Mononuclear cell (primary cell): ENCODE measurements around the gene RAB4B. TPM values are rescaled to one million over a fixed set of nuclear protein-coding genes. Genes with fewer than 3 reads are reported as not detected.
A peak's percentile ranks its signal among the peaks of the same experiment; 100 is the strongest.
"Not testable (repeated sequence)": the region's sequence is repeated elsewhere in the genome, so short reads cannot be mapped to it uniquely, and the experiment has no call there.

ENCODE experiments used
- H3K27me3 ChIP-seq: 2 replicates; pipeline ENCODE4 v1.6.0; 2011; ENCODE audit warnings: low read length, control low read depth; ENCODE audit not compliant: insufficient read depth
- H3K4me1 ChIP-seq: 2 replicates; pipeline ENCODE4 v1.5.1; 2011; ENCODE audit warnings: mild to moderate bottlenecking, low read length, control low read depth; ENCODE audit not compliant: insufficient read depth
- H3K4me3 ChIP-seq: 2 replicates; pipeline ENCODE4 v1.5.1; 2011; ENCODE audit warnings: mild to moderate bottlenecking, low read length, moderate library complexity
- H3K9me3 ChIP-seq: 2 replicates; pipeline ENCODE4 v1.5.1; 2011; ENCODE audit warnings: low read depth, mild to moderate bottlenecking, control low read depth, low read length
- total RNA-seq: library from RNA; depleted of rRNA; stranded (reverse); fragments of >200 nt; gene quantifications from one replicate; pipeline ENCODE4 v1.2.3, GENCODE V29; 2012

Gene RAB4B
- total RNA-seq, 1 donor = 9.6 TPM

DNA sequence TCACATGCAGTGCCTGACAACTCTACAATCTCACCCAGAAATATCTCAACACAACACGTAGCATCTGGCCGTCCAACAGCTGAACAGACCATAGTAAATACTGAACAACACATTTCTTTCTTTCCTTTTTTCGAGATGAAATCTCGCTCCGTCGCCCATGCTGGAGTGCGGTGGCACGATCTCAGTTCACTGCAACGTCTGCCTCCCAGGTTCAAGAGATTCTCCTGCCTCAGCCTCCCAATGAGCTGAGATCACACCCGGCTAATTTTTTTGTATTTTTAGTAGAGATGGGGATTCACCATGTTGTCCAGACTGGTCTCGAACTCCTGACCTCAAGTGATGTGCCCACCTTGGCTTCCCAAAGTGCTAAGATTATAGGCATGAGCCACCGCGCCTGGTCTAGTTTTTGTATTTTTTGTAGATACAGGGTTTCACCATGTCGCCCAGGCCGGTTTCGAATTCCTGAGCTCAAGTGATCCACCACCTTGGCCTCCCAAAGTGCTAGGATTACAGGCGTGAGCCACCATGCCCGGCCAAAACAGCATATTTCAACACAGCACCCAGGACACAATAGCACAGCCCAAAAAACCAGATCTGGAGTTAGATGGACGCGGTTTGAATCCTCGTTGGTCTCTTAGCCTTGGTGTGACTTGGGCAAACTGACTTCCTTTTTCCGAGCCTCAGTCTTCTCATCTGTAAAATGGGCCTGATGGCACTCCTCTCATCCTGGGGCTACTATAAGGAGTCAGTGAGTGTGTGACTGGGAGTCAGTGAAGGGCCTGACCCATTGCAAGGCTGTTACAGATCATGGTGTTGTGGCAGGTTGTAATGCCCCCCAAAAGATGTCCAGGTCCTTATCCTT, 49.6 kb downstream of the RAB4B start:
- no peak overlapping the region for H3K4me3 ChIP-seq
- peaks cover 41% of the 10 kb centered on the region for H3K4me1 ChIP-seq

DNA sequence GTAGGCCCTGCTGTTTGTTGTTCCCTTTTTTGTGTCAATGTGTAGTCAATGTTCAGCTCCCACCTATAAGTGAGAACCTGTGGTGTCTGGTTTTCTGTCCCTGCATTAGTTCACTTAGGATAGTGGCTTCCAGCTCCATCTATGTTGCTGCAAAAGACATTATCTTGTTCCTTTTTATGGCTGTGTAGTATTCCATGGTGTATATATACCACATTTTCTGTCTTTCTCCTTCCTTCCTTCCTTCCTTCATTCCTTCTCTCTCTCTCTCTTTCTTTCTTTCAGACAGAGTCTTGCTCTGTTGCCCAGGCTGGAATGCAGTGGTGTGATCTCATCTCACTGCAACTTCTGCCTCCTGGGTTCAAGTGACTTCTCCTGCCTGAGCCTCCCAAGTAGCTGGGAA, 51.2 kb downstream of the RAB4B start:
- H3K4me1 ChIP-seq = peaks cover 31% of the 10 kb centered on the region
- no peak overlapping the region for H3K4me3 ChIP-seq
- H3K9me3 ChIP-seq = no peaks in the 10 kb centered on the region
- no peaks in the 10 kb centered on the region for H3K27me3 ChIP-seq

More for the DNA sequence above, 49.6 kb downstream of the RAB4B start:
- Histone ChIP-seq H3K9me3 (no peaks in the 10 kb centered on the region), H3K27me3 (no peaks in the 10 kb centered on the region)

DNA sequence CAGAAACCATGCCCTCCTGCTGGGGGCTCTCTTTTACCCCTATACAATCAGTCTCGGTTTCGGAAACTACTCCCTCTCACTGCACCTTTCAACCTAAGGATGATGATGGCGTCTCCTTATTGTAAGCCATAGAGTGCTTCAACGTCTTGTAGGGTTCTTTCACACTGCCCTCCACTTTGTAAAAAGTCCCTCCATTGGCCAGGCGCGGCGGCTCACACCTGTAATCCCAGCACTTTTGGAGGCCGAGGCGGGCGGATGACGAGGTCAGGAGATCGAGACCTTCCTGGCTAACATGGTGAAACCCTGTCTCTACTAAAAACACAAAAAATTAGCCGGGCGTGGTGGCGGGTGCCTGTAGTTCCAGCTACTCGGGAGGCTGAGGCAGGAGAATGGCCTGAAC, 52.7 kb downstream of the RAB4B start:
- H3K27me3 ChIP-seq, H3K9me3 ChIP-seq, H3K4me3 ChIP-seq: not testable (repeated sequence)
- H3K4me1 ChIP-seq = peaks cover 29% of the 10 kb centered on the region

DNA sequence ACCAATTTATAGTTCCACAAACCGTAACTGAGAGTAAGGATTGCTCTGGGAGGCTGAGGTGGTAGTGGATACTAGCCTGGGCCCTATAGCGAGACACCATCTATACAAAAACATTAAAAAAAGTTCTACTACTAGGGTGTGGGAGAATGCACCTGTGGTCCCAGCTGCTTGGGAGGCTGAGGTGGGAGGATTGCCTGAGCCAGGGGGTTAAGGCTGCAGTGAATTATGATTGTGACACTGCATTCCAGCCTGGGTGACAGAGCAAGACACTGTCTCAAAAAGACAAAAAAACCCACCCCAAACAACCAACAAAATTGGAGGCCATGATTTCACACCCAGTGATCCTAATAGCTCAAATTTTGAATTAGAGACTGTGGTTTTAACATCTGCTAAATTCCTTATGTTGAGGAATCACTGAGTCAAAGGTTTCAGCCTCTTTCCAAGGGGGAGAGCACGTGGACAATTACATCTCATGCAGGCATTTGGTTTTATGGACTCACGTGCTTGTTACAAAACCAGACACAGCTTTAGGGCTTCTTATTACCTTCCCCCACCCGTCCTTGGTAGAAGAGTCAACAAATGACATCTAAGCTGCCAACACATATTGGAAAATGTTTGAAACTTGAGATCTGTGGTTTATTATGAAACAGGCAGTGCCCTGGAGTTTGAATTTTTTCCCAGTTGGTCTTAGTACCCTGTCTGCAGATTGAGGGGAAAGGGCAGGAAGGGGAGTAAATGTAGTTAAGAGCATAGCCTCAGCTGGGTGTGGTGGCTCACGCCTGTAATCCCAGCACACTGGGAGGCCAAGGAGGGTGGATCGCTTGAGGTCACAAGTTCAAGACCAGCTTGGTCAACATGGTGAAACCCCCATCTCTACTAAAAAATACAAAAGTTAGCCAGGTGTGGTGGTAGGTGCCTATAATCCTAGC, 53.7 kb downstream of the RAB4B start:
- H3K4me1 ChIP-seq = peaks cover 23% of the 10 kb centered on the region

DNA sequence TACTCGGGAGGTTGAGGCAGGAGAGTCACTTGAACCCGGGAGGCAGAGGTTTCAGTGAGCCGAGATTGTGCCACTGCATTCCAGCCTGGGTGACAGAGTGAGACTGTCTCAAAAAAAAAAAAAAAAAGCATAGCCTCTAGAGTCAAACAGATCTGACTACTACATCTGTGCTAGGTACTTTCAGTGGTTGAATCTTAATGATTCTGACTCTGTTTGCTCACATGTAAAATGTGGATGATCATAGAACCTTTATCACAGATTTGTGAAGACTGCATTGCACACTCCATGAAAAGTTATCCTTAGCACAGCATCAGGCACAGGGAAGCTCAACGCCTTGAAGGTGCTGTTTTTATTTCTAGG, 54.4 kb downstream of the RAB4B start:
- H3K4me1 ChIP-seq = peaks cover 18% of the 10 kb centered on the region
- not testable (repeated sequence) for H3K4me3 ChIP-seq, H3K27me3 ChIP-seq

More for the DNA sequence above, 53.7 kb downstream of the RAB4B start:
- no peak overlapping the region for H3K4me3 ChIP-seq
- H3K27me3 ChIP-seq = no peaks in the 10 kb centered on the region
- H3K9me3 ChIP-seq = no peaks in the 10 kb centered on the region

DNA sequence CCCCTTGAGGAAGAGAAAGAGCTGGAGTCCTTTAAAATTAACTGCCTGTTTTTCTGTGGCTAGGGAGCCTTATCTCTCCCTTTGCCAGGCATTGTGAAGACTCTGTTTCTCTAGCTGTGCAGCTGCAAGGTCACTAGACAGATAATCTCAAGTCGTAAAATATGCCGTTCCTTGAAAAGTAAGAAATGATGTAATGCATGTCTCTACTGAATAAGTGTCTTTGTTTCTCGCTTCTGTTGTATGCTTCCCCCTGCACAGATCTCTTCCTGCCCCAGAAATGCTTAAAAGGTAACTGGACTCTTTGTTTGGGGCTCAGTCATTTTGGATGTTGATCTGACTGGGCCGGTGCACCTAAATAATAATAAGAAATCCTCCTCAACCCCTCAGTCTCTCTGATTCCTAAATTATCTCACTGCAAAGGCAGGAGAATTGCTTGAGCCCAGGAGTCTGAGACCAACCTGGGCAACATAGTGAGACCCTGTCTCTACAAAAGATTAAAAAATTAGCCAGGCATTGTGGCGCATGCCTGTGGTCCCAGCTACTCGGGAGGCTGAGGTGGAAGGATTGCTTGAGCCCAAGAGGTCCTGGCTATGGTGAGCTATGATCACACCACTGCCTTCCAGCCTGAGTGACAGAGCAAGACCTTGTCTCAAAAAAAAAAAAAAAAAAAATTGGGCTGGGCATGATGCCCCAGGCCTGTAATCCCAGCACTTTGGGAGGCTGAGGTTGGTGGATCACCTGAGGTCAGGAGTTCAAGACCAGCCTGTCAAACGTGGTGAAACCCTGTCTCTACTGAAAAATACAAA, 55.9 kb downstream of the RAB4B start:
- not testable (repeated sequence) for H3K9me3 ChIP-seq, H3K4me3 ChIP-seq, H3K27me3 ChIP-seq
- H3K4me1 ChIP-seq = peaks cover 18% of the 10 kb centered on the region

More for the DNA sequence above, 54.4 kb downstream of the RAB4B start:
- H3K9me3 ChIP-seq = not testable (repeated sequence)

DNA sequence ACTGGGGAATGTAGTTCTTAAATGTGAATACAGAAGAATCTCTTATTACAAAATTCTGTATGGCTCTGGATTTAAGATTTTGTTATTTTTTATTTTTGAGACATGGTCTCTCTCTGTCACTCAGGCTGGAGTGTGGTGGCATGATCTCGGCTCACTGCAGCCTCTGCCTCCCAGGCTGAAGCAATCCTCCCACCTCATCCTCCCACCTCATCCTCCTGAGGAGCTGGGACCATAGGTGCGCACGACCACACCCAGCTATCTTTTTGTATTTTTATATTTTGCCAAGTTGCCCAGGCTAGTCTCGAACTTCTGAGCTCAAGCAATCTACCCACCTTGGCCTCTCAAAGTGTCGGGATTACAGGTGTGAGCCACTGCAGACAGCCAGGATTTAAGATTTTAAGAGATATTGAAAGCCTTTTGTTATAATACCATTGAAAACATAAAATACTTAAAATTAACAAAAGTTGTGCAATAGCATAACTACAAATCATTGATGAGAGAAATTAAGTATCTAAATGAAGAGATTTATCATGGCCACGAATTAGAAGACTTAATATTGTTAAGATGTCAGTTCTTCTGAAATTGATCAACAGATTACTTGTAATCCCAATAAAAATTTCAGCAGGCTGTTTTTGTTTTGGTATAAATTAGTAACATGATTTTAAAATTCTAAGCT, 58.8 kb downstream of the RAB4B start:
- Histone ChIP-seq H3K4me1 (peaks cover 11% of the 10 kb centered on the region), H3K4me3 (no peak overlapping the region), H3K9me3 (no peaks in the 10 kb centered on the region), H3K27me3 (no peaks in the 10 kb centered on the region)

DNA sequence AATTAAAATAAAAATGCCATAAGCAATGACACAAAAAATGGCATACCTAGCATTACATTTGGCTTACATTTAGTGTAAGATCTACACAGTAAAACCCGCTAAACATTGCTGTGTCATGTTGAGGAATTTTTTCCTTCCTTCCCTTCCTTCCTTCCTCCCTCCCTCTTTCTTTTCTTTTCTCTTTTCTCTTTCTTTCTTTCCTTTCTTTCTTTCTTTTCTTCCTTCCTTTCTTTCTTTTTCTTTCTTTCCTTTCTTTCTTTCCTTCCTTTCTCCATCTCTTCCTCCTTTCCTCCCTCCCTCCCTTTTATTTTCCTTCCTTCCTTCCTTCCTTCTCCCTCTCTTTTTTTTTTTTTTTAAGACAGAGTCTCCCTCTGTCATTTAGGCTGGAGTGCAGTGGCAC, 60.4 kb downstream of the RAB4B start:
- H3K4me1 ChIP-seq, H3K27me3 ChIP-seq, H3K9me3 ChIP-seq, H3K4me3 ChIP-seq: not testable (repeated sequence)

DNA sequence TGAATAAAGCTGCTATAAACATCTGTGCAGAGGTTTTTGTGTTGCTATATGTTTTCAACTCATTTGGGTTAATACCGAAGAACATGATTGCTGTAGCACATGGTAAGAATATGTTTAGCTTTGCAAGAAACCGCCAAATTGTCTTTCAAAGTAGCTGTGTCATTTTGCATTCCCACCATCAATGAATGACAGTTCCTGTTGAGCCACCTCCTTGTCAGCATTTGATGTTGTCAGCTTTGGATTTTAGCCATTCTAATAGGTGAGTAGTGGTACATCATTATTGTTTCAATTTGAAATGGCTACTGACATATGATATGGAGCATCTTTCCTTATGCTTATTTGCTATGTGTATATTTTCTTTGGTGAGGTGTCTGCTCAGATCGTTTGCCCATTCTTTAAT, 64.0 kb downstream of the RAB4B start:
- not testable (repeated sequence) for H3K4me3 ChIP-seq, H3K27me3 ChIP-seq

DNA sequence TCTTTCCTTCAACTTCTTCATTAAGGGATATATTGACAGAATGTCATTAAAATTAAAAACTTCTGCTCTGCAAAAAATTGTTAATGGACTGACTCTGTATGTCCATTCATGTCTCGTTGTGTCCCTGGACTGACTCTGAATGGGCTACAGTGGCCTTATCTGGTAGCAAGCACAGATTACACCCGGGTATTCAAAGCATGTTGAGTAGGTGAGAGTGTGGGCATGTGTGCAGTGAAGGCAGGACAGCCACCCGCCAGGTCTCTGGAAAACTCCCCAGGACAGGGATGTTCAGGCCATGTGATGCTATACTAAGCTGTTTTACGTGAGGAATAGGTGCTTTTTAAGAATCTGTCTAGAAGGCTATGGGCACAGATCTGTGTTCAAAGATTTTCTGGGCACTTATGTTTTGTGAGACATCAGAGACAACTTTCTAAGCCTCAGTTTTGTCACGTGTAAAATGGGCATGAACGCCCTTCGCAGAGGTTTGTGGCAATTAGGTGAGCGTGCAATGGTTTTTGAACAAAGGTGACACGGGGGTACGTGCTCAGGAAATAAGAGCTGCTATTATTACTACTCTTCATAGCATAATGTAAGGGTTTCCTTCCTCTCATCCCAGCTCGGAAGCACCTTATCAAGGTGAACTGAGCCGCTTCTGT, 65.1 kb downstream of the RAB4B start:
- not testable (repeated sequence) for H3K9me3 ChIP-seq, H3K27me3 ChIP-seq
- Histone ChIP-seq H3K4me1 (peaks cover 15% of the 10 kb centered on the region), H3K4me3 (peak overlapping the region; percentile 20)

More for the DNA sequence above, 64.0 kb downstream of the RAB4B start:
- not testable (repeated sequence) for H3K9me3 ChIP-seq
- H3K4me1 ChIP-seq = peaks cover 15% of the 10 kb centered on the region

DNA sequence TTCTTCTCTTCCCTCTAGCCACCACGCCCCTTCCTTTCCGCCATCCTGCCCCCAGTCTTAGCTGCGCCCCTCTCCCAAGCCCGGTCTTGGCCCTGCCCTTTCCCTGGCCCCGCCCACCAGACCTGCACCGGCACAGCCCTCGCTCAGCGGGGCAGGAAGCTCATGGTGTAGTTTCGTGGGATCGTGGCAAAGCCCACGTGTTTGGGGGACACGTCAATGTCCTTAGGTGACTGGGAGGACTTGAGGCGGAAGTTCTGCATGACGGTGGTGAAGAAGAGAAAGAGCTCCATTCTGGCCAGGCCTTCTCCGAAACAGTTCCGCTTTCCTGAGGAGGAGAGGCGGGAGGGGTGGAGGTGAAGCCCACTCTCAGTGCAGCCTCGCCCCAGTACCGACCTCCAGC, 65.6 kb downstream of the RAB4B start:
- Histone ChIP-seq H3K4me1 (peaks cover 15% of the 10 kb centered on the region), H3K4me3 (peak overlapping the region; percentile 20)
- not testable (repeated sequence) for H3K27me3 ChIP-seq, H3K9me3 ChIP-seq
